Activated T-cell treated with anti-CD3 and anti-CD28 coated beads for 48 hours (primary cell): ENCODE results near the gene COP1.

Experiments used
- DNase-seq: peaks from one replicate; pipeline ENCODE4 v3.0.0-alpha.2; 2020; ENCODE audit warnings: low read depth

The COP1 gene

DNA sequence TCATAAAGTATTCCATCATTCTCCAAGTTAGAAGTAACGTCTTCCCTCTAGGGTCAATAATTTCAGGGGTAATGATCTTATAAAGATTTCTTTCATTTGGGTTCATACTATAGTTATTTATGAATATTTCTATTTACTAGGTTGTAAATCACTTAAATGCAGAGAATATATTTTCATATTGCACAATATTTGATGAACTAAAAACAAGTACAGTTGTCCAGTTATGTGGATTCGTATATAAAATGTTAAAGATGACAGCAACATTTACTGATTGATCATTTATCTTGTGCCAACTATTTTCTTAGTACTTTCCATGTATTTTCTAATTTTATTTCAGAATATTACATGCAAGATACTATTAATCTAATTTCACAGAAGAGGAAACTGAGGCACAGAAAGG, 243.3 kb downstream of the COP1 start:
- no peak for DNase-seq

DNA sequence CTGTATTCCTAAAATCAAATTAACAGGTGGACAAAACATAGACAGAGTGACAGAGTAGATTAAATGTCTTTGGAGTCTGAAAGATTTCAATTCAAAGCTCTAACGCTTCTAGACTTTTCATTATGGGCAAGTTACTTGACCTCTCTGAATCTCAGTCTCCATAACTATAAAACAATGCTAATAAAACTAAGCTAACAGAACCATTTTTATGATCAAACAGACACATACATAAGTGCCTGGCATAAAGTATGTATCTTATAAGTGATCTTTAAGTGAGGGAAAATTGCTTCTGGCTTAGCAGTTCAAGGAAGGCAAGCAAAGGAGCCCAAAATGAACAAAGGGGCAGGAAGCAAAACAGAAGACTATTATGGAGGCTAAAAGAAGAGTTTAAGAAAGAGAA, 246.9 kb downstream of the COP1 start:
- DNase-seq: no peak

DNA sequence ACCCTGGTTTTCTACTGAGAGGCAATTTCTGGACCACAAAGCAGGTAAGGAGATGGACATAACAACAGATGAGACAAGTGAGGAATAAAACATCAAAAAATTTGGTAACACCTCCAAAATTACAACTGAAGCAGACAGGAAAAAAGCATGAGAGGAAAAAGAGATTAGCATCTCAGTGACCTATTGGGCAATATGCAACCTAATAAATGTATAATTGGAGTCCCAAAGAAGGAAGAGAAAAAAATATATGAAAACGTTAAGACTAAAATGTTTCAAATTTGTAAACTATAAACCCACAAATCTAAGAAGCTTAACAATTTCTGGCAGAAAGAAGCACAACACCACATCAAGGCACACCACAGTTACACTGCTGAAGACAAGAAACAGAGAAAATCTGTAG, 255.5 kb downstream of the COP1 start:
- no peak for DNase-seq

DNA sequence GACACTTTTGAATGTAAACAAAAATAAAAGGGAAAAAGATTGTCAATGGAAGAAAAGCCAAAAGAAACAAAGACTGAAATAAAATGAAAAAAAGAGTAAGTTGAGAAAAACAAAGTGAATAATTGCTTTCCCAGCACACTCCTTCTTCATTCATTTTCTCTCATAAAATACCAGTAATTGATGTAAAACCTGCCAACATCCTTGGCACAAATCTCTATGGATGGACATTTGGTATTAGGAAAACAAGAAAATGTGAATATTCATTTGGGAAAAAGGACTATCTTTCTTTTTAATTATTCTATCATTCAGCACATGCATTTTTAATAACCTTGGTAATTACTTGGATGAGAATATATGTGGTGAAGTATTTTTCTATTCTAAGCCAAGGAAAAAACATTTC, 259.3 kb downstream of the COP1 start:
- no peak for DNase-seq

DNA sequence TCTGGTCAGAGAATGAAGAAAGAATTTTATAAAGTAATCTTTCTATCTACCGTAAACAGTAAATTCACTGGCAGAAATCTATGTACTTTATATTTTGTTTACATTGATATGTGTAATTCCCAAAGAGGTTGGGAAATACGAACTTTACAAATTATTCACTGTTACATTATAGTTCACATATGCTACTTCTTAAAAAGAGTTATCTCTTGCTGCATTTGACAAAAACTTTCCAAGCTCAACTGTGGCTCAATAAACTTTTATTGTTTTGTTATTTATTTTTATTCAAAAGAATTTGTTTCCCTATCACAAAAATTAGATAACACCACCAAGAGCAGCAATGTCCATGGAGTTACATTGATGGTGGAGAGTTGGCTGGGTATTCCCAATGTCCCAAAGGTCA, 262.5 kb downstream of the COP1 start:
- DNase-seq: no peak

DNA sequence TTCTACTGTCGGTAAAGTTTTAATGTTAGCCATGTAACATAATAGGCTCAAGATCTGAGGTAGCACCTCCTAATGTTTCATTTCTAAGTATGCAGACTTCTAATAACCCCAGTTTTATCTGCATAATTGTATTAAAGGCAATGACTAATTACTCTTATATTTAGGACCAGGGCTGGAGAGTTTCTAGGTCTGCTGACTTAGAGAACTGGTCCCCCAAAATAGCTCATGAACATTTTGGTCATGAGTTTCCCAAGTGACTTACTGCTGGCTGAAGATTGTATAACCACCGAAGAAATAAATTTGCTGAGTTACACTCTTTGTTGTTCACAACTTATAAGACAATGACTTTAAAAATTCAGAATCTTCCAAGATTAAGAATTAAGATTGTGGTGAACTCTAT, 265.9 kb downstream of the COP1 start:
- no peak for DNase-seq

DNA sequence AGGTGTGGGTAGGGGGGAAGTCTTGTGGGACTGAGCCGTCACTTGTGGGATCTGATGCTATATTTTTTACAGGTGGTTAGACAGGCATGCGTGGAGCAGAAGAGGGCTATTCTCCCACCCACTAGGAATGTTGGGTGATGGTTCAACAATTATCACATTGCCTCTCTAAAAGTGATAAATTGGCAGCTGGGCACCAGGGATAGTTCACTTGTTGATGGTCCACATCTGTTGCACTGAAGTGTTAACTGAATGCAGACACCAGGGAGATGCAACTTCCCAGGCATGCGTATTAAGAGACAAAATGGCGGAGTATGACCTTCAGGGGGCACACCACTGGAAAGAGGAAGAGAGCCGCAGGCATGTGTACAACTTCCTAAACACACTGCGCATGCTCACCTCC, 270.4 kb downstream of the COP1 start:
- no peak for DNase-seq

DNA sequence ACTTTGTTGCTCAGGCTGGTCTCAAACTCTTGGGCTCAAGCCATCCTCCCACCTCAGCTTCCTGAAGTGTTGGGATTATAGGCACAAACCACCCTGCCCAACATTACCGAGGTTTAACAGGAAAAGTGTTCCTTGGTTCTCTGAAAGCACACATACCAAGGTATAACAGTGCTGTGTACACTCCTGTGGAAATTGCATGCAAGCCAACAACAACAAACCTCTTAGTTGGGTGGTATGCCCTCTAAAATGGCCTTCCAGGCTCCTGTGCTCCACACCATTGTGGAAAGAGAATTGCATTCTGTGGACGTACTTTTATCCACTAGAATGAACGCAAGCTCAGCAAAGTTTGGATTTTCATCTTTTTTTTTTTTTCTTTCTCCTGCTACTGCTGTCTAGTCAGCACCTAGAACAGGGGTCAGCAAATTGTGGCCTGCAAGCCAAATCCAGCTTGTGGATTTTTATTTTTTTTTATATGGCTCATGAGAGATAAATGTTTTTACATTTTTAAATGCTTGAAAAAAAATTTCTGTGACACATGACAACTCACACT, 271.4 kb downstream of the COP1 start:
- DNase-seq: no peak

DNA sequence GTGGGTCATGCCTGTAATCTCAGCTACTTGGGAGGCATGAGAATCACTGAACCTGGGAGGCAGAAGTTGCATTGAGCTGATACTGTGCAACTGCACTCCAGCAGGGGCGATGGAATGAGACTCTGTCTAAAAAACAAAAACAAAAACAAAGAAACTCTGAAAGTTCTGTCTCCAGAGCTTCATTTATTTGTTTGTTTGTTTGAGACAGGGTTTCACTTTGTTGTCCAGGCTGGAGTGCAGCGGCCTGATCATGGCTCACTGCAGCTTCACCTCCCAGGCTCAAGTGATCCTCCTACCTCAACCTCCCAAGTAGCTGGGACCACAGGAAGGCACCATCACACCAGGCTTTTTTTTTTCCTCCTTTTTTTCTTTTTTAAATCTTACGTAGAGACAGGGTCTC, 271.9 kb downstream of the COP1 start:
- no peak for DNase-seq

DNA sequence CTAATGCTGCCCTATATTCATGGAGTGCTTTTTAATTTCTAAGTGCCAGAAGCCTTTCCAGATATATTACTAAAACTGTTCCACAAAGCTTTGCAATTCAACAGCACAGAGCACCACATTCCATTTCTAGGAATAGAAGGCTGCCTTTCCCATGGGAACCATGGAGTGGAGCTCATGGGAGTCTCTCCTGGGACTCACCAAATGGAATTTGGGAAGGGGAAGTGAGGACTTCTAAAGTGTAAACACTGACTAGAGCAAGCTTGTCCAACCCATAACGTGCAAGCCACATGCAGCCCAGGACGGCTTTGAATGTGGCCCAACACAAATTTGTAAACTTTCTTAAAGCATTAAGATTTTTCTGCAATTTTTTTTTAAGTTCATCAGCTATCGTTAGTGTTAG, 273.3 kb downstream of the COP1 start:
- no peak for DNase-seq

DNA sequence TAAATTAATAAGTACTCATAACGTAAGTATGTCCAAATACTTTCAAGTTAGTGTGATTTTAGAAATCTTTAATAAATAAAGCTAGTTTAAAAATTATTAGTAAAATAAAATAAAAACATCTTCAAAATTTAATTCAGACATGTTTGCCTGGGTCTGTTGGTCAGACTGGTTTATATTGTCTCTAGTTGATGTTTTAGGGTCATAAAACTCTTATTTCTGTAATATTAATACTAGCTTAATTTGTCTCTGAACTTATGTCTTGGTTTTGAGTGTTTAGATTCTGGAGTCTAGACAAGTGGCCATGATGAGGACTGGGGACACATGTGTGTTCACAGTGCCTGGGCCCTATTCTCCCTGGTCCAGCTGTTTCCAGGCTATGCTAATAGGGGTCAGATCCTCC, 279.1 kb downstream of the COP1 start:
- DNase-seq: no peak

DNA sequence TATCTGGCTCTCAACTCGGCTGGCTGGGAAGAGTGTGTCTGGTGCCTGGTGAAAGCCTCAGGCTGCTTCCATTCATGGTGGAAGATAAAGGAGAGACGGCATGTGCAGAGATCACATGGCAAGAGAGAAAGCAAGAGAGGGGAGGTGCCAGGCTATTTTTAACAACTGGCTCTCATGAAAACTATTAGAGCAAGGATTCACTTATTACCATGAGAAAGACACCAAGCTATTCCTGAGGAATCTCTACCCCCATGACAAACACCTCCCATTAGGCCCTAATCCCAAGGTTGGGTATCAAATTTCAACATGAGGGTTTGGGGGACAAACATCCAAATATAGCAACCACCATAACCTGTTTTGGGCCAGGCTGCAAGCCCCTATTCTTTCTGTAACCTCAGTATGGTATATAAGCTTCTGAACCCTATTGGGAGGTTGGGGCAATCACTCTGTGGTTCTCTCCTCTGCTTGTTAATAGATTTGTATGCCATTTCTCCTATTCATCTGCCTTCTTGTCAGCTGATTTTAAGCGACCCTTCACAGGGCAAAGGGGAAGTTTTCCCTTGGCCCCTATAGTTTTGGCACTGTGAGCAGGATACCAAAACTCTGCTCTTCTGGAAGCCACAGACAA, 284.7 kb downstream of the COP1 start:
- no peak for DNase-seq

DNA sequence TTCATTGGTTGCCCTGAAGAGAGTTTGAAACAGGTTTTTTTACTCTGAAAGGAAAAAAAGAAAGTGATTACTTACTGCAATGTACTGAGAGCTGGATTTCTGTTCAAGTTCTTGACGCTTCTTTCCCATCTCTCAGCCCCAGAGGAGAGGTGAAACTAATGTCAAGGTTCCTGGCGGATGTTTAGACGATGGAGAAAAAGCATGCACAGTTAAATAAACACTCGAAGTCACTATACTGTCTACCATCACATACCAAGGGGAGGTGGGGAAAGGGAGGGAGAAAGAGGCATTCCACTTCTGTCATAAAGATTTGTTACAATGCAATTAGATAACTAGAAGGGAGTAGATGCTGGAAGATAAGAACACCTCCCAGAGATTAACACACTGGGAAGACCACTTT, 286.7 kb downstream of the COP1 start:
- no peak for DNase-seq

DNA sequence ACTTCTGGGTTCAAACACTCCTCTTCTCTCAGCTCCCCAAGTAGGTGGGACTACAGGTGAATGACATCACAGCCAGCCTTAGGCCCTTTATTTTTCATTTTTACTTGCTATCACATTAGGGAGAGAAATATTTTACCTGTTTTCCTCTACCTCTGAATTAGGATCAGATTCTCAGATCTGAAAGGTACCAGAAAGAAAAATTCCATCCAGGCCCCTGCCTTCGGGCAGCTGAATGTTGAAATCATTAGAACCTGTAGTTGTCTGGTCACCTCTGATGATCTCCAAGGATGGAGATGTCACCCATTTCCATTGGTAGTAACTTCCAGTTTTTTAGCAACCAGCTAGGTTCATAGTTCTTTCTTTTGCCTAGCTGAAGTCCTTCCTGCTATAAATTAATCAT, 288.1 kb downstream of the COP1 start:
- DNase-seq: no peak

DNA sequence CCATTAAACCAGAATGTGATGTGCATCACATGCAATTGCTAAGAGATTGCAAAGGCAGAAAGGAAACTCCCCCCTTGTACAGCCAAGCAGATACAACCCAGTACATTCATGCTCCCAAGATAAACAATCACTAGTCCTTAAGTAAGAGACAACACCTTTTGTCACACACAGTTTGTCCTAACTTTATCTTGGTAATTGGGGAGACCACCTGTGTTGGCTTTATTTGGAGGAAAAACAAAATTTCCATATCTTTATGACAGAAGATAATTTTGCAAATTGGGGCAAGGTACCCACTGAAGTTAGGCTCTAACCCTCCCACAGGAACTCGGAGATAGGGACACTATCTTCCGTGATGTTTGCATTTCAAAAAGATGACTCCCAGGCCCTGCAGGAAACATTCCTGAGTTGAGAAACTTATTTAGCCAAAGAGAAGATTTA, 288.7 kb downstream of the COP1 start:
- no peak for DNase-seq

DNA sequence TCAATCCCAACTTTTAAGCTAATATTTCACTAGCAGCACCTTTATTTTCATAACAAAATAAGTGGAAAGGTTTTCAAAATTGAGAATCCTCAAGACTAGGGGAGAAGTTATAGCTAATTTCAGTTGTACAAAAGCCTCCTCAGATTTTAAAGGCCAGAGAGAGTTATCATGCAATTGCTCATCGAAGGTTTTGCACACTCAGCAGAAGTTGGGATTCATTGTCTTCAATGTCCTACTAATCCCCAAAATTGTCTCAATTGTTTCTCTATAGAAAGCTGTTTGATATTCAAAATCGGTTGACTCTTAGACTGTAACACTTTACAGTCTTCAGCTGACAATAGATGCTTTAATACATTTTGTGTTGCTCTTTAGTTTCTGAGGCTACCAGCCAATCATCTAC, 293.0 kb downstream of the COP1 start:
- no peak for DNase-seq

DNA sequence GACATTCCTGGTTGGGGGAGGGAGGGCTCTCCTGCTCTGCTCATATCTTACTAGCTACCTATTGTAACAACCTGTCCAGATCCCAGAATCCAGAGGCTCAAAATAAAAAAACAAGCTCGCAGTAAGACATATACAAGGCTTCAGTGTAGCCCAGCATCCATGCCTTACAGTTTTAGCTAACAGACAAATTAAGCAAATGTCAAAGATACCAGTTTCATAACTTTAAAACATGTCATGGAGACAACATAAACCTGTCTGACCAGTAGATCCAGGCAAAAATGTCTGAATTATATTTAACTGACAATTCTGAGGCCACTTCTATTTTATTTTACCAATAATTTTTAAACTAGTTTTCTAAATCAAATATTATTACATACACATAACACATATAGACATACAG, 295.9 kb downstream of the COP1 start:
- no peak for DNase-seq

DNA sequence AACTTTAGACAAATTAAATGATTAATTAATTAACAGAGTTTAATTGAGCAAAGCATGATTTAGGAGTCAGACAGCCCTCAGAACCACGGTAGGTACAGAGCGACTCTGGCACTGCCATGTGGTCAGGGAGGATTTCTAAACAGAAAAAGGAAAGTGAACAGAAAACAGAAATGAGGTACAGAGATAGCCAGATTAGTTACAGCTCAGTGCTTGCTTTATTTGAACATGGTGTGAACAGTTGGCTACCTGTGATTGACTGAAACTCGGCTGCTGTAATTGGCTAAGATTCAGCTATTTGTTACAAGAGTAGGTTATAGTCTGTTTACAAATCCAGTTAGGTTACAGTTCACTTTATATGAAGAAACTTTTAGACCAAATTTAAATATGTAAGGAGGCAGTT, 300.7 kb downstream of the COP1 start:
- no peak for DNase-seq

DNA sequence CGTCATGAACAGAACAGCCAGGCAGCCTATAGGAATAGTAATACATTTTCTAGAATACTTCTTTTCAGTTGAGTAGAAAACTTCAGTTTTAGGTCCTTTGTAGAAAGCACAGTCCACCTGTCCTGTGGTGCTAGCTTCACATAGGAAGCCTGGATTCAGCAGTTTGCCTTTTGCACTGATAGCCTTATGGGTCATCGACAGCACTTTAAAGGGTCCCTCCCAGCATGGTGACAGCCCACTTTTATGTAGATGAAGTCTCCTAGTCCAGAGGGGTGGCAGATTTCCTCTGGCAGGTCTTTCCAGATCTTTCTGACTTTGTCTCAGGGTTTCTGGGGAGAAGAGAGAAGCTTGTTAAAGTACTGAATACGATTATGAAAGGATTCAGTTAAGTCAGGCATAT, 302.3 kb downstream of the COP1 start:
- no peak for DNase-seq

DNA sequence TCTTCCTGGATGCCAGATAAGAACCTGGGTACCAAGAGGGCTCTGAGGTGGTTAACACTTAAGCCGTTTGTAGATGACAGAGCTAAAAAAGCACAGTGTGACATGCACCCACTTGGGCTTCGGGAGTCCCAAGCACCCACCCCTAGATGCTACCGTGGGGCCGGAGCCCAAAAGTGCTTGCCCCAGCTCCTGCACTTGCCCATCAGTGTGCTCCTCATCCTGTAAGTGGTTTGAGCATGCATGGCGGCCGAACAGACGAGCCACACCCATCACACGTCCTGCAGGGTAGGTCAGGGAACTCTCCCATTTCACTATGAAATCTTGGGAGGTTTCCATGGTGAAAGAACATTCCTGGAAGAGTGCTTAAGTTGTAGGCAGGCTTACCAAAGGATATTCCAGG, 304.8 kb downstream of the COP1 start:
- no peak for DNase-seq

DNA sequence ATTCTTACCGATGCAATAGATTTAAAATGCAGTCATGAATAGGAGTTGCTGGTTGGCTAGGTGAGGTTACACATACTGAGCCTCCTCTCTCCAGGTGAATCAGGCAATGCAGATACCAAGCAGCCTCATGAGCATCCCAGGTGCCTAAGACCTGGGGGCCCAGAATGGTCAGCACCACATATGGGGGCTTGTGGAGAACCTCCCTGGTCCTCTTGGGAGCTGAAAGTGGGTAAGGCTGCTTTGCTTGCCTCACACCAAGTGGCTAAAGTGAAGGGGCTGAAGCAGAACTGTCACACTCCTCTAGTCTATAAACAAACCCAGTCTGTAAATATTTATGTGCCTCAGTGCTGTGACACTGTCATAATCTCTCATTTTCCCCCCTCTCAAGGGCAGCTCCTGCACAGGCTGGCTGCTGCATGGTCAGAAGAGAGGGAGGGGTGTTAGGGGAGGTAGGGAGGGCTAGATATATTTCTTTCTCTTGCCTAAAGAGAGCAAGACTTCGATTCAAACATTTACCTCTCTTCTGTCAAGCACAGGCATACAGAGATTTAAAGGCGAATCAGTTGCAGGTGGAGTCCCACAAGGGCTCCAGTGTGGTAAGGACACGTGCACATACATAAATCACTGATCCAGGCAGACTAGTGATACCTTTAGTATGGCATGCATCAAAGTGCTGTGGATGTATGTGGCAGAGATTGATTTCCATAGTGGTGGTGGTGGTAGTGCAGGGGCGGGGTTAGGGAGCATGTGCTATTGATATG, 305.8 kb downstream of the COP1 start:
- DNase-seq: no peak

DNA sequence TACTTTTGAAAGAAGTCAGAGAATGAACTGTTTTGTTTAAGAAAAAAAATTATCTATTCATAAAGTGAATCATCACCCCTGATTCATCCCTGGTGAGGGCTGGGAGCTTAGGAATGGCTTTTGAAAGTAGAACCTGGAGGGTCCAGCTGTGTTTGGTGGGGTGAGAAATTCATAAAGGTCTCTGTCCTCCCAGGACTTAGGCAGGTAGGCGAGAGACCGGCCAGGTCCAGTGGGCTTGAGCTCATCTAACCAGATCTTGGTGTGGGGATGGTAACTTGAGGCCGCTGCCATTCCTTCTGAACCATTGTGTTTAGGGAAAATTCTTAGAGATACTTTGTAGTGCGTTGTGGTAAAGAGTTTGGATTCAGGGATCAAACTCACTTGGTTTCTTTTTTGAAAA, 306.9 kb downstream of the COP1 start:
- no peak for DNase-seq

DNA sequence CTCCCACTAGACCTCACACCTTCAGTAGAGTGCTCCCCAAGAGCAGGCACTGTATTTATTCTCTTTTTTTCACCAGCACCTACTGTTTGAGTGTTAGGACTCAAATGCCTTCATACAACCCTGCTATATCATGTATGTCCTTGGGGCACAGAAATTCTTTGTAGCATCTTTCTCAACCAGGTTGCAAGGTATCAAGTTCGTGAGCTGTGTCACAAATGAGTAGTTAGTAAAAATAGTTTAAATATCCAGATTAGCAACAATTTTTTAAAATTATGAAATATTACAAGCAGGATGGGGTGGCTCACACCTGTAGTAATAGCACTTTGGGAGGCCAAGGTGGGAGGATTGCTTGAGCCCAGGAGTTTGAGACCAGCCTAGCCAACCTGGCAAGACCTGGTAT, 311.1 kb downstream of the COP1 start:
- no peak for DNase-seq
